ENCODE data around the gene NMNAT3. TPM values are rescaled to one million over a fixed set of nuclear protein-coding genes. Genes with fewer than 3 reads are reported as not detected.

Gene NMNAT3
- total RNA-seq: 10 to 100 TPM in 2 of 9 donors, 1 to 10 TPM in 7; 4.2 to 12.4 (median 7.4) TPM
- polyA plus RNA-seq: 1 to 10 TPM; 5.6 to 8.7 (median 8.1) TPM
- long read RNA-seq, donor 1: 0 reads
- long read RNA-seq, donor 2: 0 reads
- long read RNA-seq, donor 3, partial matches to known transcripts: 0 of 1 reads
- long read RNA-seq, donor 3, other reads (novel, unspliced or antisense): 0 of 1 reads
- long read RNA-seq, donor 4, partial matches to known transcripts: 0 of 5 reads
- long read RNA-seq, donor 4, other reads (novel, unspliced or antisense): 1 of 5 reads
- long read RNA-seq, donor 5, transcript NMNAT3-201 (6 exons, 1,569 nt): major isoform, 8 of 19 reads
- long read RNA-seq, donor 5, partial matches to known transcripts: 0 of 19 reads
- long read RNA-seq, donor 5, other reads (novel, unspliced or antisense): 8 of 19 reads
- long read RNA-seq, donor 6, partial matches to known transcripts: 0 of 2 reads
- long read RNA-seq, donor 6, other reads (novel, unspliced or antisense): 1 of 2 reads
- long read RNA-seq, donor 7: 0 reads
- long read RNA-seq, donor 8: 0 reads
- long read RNA-seq, donor 9: 0 reads
- long read RNA-seq, donor 10: 0 reads

DNA sequence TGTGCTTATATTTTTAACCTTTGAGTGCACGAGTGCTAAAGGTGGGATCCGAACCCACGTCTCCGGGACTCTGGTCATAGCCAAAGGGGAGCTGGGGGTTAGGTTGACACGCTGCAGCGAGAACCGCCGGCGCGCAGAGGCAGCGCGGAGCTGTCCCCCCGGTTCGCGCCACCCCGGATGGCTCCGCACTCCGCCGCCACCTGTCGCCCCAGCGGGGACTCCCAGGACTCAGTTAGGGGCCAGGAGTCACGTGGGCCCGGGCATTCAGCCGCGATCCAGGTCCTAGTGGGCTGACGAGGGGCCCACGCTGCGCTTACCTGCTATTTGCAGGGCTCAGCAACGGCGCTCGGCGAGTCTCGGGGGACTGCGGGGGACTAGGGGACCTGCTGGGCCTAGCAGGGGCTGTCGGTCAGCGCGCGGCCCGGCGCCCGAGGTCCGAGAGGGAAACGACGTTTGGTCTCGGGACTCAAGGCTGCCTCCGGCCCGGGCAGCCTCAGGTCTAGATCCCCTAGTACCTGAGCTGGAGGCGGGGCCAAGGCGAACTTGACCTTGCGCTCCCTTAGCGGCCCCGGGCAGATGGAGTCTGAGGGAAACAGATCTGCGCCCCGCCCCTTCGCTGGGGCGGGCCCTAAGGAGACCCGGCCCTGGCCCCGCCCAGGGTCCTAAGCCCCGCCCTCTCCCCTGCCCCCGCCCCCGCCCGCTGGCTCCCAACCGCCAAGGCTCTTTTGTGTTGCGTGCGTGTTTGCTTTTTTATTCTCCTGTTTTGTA lies at the start of gene NMNAT3:
NMNAT3 (minus strand) TSS at position 585 of the 768 bp plus-strand sequence. CDS start 50,248 bp downstream, outside the sequence.
- Histone ChIP-seq H3K27ac (peak within 1 kb of the TSS in 3 of 5 donors; percentile 14 to 78 (median 67)), H3K36me3 (replicated peaks in 1 of 2) (no peaks in the 10 kb centered on the region), H3K4me1 (replicated peaks in 1 of 2) (peaks cover 0 to 14% of the 10 kb centered on the region in 2 donors), H3K4me3 (peak within 1 kb of the TSS; percentile 51 to 83 (median 68)), H3K27me3 (no peaks in the 10 kb centered on the region), H3K9me3 (replicated peaks in 1 of 3) (no peaks in the 10 kb centered on the region)
- TF ChIP-seq POLR2A (IDR thresholded peaks at IDR 0.05): peak in 1 of 2 donors; percentile 20
- TF ChIP-seq, protein P1, sequence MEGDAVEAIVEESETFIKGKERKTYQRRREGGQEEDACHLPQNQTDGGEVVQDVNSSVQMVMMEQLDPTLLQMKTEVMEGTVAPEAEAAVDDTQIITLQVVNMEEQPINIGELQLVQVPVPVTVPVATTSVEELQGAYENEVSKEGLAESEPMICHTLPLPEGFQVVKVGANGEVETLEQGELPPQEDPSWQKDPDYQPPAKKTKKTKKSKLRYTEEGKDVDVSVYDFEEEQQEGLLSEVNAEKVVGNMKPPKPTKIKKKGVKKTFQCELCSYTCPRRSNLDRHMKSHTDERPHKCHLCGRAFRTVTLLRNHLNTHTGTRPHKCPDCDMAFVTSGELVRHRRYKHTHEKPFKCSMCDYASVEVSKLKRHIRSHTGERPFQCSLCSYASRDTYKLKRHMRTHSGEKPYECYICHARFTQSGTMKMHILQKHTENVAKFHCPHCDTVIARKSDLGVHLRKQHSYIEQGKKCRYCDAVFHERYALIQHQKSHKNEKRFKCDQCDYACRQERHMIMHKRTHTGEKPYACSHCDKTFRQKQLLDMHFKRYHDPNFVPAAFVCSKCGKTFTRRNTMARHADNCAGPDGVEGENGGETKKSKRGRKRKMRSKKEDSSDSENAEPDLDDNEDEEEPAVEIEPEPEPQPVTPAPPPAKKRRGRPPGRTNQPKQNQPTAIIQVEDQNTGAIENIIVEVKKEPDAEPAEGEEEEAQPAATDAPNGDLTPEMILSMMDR (IDR thresholded peaks at IDR 0.05): peak in 4 of 6 experiments; percentile 12 to 24 (median 19)
- peak; percentile 79 to 91 (median 89) for DNase-seq
- WGBS, 4 donors: 0 to 3% (median 1%) methylated on average over 20 to 65 of the region's 65 CpGs
- intact Hi-C loops (cut with DNase I): no loop called here

DNA sequence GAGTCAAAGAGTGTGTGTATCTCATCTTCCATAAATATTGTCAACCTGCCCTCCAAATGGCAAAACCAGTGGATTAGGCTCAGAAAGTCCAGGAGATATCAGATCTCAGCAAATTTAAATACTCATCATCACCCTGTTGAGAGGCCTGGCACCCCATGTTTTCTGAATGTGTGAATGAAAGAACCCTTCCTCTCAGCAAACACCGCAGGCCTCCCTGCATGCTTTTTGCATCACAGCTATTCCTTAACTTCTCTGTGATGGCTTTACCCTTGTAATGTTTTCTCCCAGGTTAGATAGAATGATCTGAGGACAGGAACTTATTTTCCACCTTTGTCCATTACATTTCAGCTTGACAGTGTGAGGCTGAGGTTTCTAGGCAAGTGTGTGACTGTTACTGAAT lies 43.6 kb upstream of the NMNAT3 start:
- H3K9me3 ChIP-seq (replicated peaks in 1 of 3): no peaks in the 10 kb centered on the region
- H3K27me3 ChIP-seq: no peaks in the 10 kb centered on the region
- no peak for DNase-seq
- intact Hi-C loops (cut with DNase I): no loop called here
- H3K36me3 ChIP-seq (replicated peaks in 1 of 2): no peaks in the 10 kb centered on the region
- H3K4me1 ChIP-seq (replicated peaks in 1 of 2): no peaks in the 10 kb centered on the region
- TF ChIP-seq POLR2A (IDR thresholded peaks at IDR 0.05): no peak
- TF ChIP-seq, protein P1 (IDR thresholded peaks at IDR 0.05): no peak
- WGBS, 4 donors: 78 to 100% (median 87%) methylated on average over 1 of the region's 1 CpG
- H3K4me3 ChIP-seq: no peak overlapping the region
- H3K27ac ChIP-seq: no peak overlapping the region

DNA sequence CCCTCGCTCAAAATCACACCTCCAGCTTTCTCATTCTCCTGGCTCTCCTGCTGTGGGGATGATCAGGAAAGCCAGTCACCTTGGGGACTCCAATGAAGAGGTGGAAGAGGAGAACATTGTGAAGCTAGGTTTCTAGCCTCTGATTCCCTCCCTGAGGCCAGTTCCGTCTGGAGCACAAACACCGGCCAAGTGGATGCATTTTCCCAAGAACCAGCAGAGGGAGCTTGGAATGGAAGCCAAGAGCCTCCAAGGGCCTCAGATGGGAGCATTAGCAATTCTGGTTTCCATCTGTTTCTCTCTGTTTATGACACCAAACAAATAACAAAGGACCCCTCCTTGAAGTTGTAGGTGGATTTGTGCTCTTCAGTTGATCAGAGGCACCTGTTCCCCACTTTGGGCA lies 40.6 kb upstream of the NMNAT3 start:
- DNase-seq: peak; percentile 26 to 70 (median 47)
- Histone ChIP-seq H3K4me1 (replicated peaks in 1 of 2) (no peaks in the 10 kb centered on the region), H3K27me3 (no peaks in the 10 kb centered on the region), H3K36me3 (replicated peaks in 1 of 2) (no peaks in the 10 kb centered on the region), H3K9me3 (replicated peaks in 1 of 3) (no peaks in the 10 kb centered on the region), H3K4me3 (no peak overlapping the region), H3K27ac (no peak overlapping the region)
- 25 to 42% (median 41%) methylated on average over 3 of the region's 3 CpGs for WGBS, 4 donors
- TF ChIP-seq, protein P1 (IDR thresholded peaks at IDR 0.05): peak; percentile 27 to 57 (median 46)
- no peak for TF ChIP-seq POLR2A (IDR thresholded peaks at IDR 0.05)
- intact Hi-C loops (cut with DNase I): no loop called here

DNA sequence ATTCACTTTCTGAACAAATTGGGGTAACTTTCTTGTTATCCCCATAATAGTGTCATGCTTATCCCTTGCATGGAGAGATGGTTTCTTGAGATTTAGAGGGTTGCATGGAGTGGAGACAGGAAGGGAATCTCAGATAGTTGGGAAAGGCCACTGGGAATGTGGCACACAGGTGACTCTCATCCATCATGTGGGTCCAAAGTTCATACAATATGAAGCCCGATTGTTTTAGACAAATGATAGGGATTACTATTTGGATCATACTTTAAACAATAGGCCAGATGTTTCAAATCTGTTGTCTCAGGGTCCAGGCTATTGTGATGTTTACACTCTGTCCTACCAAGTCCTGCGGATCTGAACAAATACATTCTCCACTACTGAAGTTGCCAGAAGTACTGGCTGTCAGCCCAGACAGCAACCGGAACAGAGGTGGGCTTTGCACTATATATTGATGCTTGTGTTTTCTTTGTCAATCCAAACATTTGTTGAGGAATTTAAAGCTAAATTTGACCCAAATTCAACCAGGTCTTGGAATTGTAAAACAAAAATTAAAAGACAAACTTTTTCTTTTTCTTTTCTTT lies 39.2 kb upstream of the NMNAT3 start:
- Histone ChIP-seq H3K9me3 (replicated peaks in 1 of 3) (no peaks in the 10 kb centered on the region), H3K27me3 (no peaks in the 10 kb centered on the region), H3K4me1 (replicated peaks in 1 of 2) (no peaks in the 10 kb centered on the region), H3K36me3 (replicated peaks in 1 of 2) (no peaks in the 10 kb centered on the region), H3K27ac (no peak overlapping the region), H3K4me3 (no peak overlapping the region)
- DNase-seq: no peak
- WGBS, 4 donors: 63 to 69% (median 66%) methylated on average over 3 of the region's 3 CpGs
- TF ChIP-seq, protein P1 (IDR thresholded peaks at IDR 0.05): no peak
- TF ChIP-seq POLR2A (IDR thresholded peaks at IDR 0.05): no peak
- intact Hi-C loops (cut with DNase I): no loop called here

Data from adrenal gland (tissue), 19 donors.